Activated naive CD4-positive, alpha-beta T cell treated with anti-CD3 and anti-CD28 coated beads, Interleukin-2, amount 10 ng/mL, durations not matched to agents 7 days and 5 days (primary cell): ENCODE results near the gene CPZ.

ENCODE experiments used
- CTCF ChIA-PET: fragments of 350-600 bp; sonication (Branson Sonifier 250); formaldehyde crosslinking; loops from one replicate; lab custom pipeline; 2021; ENCODE audit warnings: antibody characterized with exemption; lab: Charles Lee
- DNase-seq: peaks from one replicate; pipeline ENCODE4 v3.0.0-alpha.2; 2020
- H3K27ac Mint-ChIP-seq: one replicate; pipeline ENCODE4 v1.8.0; 2021; ENCODE audit warnings: mild to moderate bottlenecking, moderate library complexity, mixed read lengths
- H3K27me3 Mint-ChIP-seq: one replicate; pipeline ENCODE4 v1.8.0; 2021; ENCODE audit warnings: mild to moderate bottlenecking, mixed read lengths
- H3K36me3 Mint-ChIP-seq: one replicate; pipeline ENCODE4 v1.8.0; 2021; ENCODE audit warnings: mixed read lengths
- H3K4me1 Mint-ChIP-seq: one replicate; pipeline ENCODE4 v1.8.0; 2021; ENCODE audit warnings: mixed read lengths
- H3K4me3 Mint-ChIP-seq: one replicate; pipeline ENCODE4 v1.8.0; 2021; ENCODE audit warnings: mild to moderate bottlenecking, moderate library complexity, mixed read lengths
- H3K9me3 Mint-ChIP-seq: one replicate; pipeline ENCODE4 v1.8.0; 2021; ENCODE audit warnings: mixed read lengths

The CPZ gene

DNA sequence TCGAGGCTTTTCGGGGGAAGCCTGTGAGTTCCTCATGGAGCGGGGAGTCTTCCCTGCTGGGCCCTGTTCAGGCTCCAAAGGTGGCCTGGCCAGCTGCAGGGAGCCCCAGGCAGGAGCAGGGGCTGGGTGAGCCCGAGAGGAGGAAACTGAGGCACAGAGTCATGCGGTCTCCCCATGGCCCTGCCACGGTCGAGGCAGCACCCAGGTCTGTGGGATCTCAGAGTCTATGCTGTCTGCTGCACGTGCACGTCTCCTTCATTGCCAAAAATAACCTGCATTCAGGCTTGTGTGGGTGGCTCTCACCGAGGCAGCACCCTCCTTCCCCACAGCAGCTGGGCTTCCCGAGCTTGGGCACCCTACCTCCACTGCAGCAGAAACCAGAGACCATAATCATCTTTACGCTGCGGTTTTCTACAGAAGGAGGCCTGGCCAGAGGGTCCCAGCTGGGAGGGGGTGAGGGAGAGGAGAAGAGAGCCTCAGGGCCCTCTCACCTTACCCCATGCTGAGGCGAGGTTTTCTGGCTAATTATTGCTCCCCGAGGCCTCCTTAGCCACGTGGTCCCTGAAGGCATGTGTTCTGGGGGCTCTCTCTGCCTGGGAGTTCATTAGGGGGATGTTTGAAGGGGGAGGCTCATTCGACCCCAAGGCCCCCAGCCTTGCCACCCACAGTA, 64.3 kb downstream of the CPZ start:
- Mint-ChIP-seq H3K4me3 (no peak overlapping the region), H3K9me3 (peaks cover 8% of the 10 kb centered on the region), H3K4me1 (no peaks in the 10 kb centered on the region), H3K27ac (no peak overlapping the region), H3K27me3 (no peaks in the 10 kb centered on the region), H3K36me3 (no peaks in the 10 kb centered on the region)
- no peak for DNase-seq
- CTCF ChIA-PET: no interaction called here

DNA sequence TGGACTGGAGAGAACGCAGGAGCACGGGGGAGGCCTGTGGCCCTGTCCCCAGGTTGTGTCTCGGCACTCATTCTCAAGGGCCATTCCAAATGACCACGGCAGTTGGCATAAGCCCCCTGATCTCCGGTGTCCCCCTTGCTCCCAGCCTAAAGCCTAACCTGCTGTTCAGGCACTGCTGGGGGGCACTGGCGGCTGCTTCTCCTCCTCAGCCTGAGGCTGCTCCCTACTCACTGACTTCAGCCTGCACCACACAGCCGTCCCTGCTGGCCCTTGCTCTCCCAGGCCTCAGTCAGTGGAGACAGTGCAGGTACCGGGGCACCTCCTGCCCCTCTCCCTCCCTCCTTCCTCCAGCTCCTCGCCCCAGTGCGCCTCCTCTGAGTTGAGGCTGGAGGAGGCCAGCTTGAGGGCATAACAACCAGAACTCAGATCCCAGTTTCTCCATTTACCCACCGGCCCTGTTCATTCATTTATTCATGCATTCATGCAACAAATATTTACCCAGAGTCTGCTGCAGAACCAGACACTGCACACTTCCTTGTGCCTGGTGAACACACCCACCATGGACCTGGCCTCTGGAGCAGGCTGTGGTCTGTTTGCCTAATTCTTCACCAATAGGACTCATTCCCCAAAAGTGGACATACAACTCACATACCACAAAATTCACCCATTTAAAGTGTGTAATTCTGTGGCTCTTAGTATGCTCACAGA, 65.0 kb downstream of the CPZ start:
- CTCF ChIA-PET: no interaction called here
- H3K27ac Mint-ChIP-seq: no peak overlapping the region
- no peak for DNase-seq
- H3K27me3 Mint-ChIP-seq: no peaks in the 10 kb centered on the region
- peaks cover 8% of the 10 kb centered on the region for H3K9me3 Mint-ChIP-seq
- H3K4me1 Mint-ChIP-seq: no peaks in the 10 kb centered on the region
- no peaks in the 10 kb centered on the region for H3K36me3 Mint-ChIP-seq
- no peak overlapping the region for H3K4me3 Mint-ChIP-seq

DNA sequence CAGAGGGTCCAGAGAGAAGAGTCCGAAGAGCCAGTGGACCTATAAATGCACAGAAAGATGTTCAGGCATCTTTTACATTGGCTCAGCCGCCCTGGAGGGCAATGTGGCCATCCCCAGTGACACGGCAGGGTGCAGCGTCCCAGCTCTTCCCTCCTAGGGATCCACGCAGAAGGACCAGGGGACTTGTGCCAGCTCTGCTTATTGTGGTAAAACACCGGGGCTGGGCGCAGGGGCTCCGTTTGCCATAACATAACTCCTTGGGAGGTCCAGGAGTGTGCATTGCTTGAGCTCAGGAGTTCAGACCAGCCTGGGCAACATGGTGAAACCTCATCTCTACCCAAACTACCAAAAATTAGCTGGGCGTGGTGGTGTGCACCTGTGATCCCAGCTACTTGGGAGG, 70.2 kb downstream of the CPZ start:
- no peak for DNase-seq
- H3K27ac Mint-ChIP-seq: no peak overlapping the region
- H3K9me3 Mint-ChIP-seq: no peaks in the 10 kb centered on the region
- H3K4me1 Mint-ChIP-seq: no peaks in the 10 kb centered on the region
- no peaks in the 10 kb centered on the region for H3K27me3 Mint-ChIP-seq
- H3K4me3 Mint-ChIP-seq: no peak overlapping the region
- no peaks in the 10 kb centered on the region for H3K36me3 Mint-ChIP-seq
- CTCF ChIA-PET: no interaction called here

DNA sequence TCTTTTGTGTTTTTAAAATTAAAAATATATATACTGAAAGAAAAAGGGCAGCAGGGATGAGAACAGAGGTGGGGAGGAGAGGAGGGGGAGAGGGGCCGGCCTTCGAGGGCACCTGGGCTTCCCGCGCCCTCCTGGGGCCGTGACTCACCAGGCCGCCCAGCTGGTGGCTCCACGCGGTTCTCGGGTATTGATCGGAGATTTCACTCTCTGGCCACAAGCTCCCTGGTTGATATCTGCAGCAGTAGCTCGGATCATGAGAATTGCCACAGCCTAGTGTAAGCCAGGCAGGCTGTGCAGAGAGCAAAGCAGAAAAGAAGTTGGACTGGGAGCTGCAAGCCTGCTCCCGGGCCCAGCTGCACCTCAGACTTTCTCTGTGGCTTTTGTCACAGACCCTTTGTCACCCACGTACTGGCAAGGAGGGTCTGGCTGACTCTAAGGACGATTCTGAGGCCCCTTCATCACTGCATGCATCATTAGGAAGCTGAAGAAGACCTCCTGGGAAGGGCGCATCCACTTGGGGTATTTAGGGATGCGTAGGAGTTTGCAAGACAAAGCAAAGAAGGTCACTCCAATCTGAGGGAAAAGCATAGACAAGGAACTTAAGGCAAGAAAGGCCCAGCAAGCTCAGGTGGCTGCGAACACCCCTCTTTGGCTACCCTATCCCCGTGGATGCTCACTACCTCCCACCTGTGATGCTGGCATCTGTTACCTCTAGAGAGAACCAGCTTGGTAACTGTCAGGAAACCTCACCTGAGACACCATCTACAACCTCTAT, 71.7 kb downstream of the CPZ start:
- no peak overlapping the region for H3K4me3 Mint-ChIP-seq
- DNase-seq: no peak
- no peaks in the 10 kb centered on the region for H3K4me1 Mint-ChIP-seq
- H3K9me3 Mint-ChIP-seq: no peaks in the 10 kb centered on the region
- no peaks in the 10 kb centered on the region for H3K36me3 Mint-ChIP-seq
- H3K27me3 Mint-ChIP-seq: no peaks in the 10 kb centered on the region
- CTCF ChIA-PET: no interaction called here
- no peak overlapping the region for H3K27ac Mint-ChIP-seq

DNA sequence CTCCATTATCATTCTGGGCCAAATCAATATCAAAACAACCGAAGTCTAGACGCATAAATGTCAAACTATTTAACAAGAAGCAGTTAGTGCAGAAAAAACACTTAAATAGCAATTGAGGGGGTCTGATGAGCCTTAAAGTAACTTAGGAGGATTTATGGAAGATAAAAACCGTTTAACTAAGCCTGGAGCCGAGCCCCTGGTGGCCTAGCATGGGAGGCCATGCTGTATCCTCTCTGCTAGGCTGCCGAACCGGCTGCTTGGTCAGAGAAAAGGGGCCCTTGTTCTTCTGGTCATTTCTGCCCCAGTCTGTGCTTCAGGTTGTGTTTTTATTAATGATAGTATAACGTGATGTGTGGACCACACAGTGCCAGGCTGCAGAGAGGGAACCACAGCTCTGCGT, 72.4 kb downstream of the CPZ start:
- Mint-ChIP-seq H3K27me3 (no peaks in the 10 kb centered on the region), H3K4me1 (no peaks in the 10 kb centered on the region), H3K9me3 (no peaks in the 10 kb centered on the region), H3K36me3 (no peaks in the 10 kb centered on the region), H3K4me3 (no peak overlapping the region), H3K27ac (no peak overlapping the region)
- CTCF ChIA-PET: no interaction called here
- no peak for DNase-seq

DNA sequence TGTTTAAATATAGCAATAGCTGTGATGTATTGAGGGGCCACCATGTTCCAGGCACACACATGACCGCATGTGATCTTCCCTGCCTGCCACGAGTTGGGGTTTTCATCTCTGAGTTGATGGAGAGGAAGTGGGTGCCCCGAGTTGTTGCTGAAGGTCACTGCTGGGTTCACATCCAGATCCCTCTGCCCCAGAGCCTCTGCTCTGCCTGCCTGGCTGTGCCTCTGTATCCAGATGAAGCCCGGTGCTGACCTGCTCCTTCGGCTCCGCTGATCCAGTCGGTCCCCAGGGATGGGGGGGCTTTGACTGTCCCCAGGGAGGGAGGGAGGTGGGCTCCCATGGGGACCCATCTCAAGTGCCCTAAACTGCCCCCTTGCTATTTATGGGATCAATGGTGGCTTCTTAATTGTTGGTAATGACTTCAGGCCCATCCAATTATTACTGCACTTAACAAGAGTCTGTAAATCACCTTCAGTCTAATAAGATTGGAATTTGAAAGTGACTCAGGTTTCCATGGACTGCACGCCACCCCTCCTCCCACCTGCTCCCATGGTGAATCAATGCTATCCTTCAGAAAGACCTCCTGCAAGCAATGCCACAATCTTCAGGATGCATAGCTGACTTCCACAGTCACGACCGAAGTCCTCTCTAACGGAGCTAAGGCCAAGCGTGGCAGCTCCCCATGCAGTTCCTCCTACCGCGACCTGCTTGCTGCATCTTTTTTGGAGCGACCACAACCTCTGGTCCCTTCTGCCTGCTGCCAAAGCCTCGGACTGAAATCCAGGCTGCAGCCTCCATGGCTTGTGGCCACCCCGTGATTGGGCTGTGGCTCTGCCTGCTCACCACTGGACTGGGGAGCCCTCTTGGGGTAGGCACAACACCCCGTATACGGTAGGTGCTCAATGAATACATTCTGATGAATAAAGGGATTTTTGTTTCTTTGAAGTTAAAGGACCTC, 73.1 kb downstream of the CPZ start:
- Mint-ChIP-seq H3K27me3 (no peaks in the 10 kb centered on the region), H3K27ac (no peak overlapping the region), H3K4me3 (no peak overlapping the region), H3K4me1 (no peaks in the 10 kb centered on the region), H3K9me3 (no peaks in the 10 kb centered on the region), H3K36me3 (no peaks in the 10 kb centered on the region)
- no peak for DNase-seq
- CTCF ChIA-PET: no interaction called here

DNA sequence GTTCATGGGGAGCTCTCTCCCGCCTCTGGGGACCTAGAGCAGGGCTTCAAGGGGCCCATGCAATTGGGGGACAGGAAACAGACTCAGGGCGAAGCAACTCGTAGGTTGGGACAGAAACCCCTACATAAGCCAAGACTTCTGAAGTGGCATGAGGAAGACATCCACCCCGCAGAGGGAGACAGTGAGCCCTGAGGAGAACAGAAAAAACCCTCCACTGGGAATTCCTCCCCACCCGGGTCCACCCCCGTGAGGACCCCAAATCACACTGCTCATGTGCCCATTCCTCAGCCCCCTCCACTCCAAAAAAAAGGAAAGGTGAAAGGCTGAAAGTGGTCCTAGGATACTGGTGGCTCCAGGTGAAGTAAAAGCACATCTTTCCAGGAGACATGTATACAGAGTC, 74.0 kb downstream of the CPZ start:
- H3K9me3 Mint-ChIP-seq: no peaks in the 10 kb centered on the region
- CTCF ChIA-PET: no interaction called here
- no peak for DNase-seq
- no peak overlapping the region for H3K4me3 Mint-ChIP-seq
- H3K36me3 Mint-ChIP-seq: no peaks in the 10 kb centered on the region
- no peaks in the 10 kb centered on the region for H3K27me3 Mint-ChIP-seq
- no peaks in the 10 kb centered on the region for H3K4me1 Mint-ChIP-seq
- no peak overlapping the region for H3K27ac Mint-ChIP-seq
